ENCODE measurements around the gene NPR1. TPM values are rescaled to one million over a fixed set of nuclear protein-coding genes. Genes with fewer than 3 reads are reported as not detected.

NPR1 gene
- total RNA-seq, 3 donors from 2014 or later: 2.3 to 16.4 (median 6.0) TPM

DNA sequence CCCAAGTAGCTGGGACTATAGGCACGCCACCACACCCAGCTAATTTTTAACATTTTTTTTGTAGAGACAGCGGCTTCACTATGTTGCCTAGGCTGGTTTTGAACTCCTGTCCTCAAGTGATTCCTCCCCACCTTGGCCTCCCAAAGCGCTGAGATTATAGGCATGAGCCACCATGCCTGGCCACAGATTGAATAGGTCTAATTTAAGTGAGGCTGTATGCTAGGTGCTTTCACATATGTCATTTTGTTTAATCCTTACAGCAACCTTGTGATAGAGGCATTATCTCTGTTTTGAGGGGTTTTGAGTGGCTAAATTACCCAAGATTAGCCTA is 56.6 kb downstream of the NPR1 start:
- H3K4me1 ChIP-seq (ENCODE audit: low read depth): peaks cover 2% of the 10 kb centered on the region
- intact Hi-C loops (cut with DNase I, micrococcal nuclease): no loop called here
- no peaks in the 10 kb centered on the region for H3K36me3 ChIP-seq (ENCODE audit: low read depth)
- no peak for ATAC-seq
- no peak overlapping the region for H3K4me3 ChIP-seq
- no peaks in the 10 kb centered on the region for H3K9me3 ChIP-seq
- DNase-seq: no peak
- TF ChIP-seq, protein P1, sequence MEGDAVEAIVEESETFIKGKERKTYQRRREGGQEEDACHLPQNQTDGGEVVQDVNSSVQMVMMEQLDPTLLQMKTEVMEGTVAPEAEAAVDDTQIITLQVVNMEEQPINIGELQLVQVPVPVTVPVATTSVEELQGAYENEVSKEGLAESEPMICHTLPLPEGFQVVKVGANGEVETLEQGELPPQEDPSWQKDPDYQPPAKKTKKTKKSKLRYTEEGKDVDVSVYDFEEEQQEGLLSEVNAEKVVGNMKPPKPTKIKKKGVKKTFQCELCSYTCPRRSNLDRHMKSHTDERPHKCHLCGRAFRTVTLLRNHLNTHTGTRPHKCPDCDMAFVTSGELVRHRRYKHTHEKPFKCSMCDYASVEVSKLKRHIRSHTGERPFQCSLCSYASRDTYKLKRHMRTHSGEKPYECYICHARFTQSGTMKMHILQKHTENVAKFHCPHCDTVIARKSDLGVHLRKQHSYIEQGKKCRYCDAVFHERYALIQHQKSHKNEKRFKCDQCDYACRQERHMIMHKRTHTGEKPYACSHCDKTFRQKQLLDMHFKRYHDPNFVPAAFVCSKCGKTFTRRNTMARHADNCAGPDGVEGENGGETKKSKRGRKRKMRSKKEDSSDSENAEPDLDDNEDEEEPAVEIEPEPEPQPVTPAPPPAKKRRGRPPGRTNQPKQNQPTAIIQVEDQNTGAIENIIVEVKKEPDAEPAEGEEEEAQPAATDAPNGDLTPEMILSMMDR (IDR thresholded peaks at IDR 0.05): no peak

GRCh38 chr1:153741986-153742385 is 63.5 kb downstream of the NPR1 start:
- TF ChIP-seq, protein P1 (IDR thresholded peaks at IDR 0.05): no peak
- intact Hi-C loops (cut with DNase I, micrococcal nuclease): loop anchor here in 1 of 2 donors (10.0 kb wide), 1 partner anchor 227 kb away; no protein-coding TSS in a partner anchor
- ATAC-seq: no peak

GRCh38 chr1:153742411-153743142 is 64.1 kb downstream of the NPR1 start:
- Histone ChIP-seq H3K9me3 (no peaks in the 10 kb centered on the region), H3K4me3 (no peak overlapping the region), H3K36me3 (ENCODE audit: low read depth) (no peaks in the 10 kb centered on the region), H3K4me1 (ENCODE audit: low read depth) (no peaks in the 10 kb centered on the region)
- DNase-seq (no peak), ATAC-seq (peak; percentile 50)
- intact Hi-C loops (cut with DNase I, micrococcal nuclease): loop anchor here in 1 of 2 donors (10.0 kb wide), 1 partner anchor 228 kb away; no protein-coding TSS in a partner anchor
- TF ChIP-seq, protein P1 (IDR thresholded peaks at IDR 0.05): no peak

More at GRCh38 chr1:153741986-153742385, 63.5 kb downstream of the NPR1 start:
- no peak for DNase-seq
- Histone ChIP-seq H3K4me3 (no peak overlapping the region), H3K36me3 (ENCODE audit: low read depth) (no peaks in the 10 kb centered on the region), H3K9me3 (no peaks in the 10 kb centered on the region), H3K4me1 (ENCODE audit: low read depth) (no peaks in the 10 kb centered on the region)

Small RNAs within 50 kb of the gene (microRNA-seq; reads per million reads assigned to microRNA genes)
- not detected for gene MIR8083

Other genes with a start within 250 kb of the NPR1 start
- gene S100A7, start 218.0 kb upstream of the NPR1 start, total RNA-seq: not detected
- 1,000 to 10,000 TPM; 1,327 to 1,659 (median 1,382) TPM for gene S100A6, start 142.7 kb upstream of the NPR1 start, total RNA-seq
- not detected for gene S100A5, start 137.8 kb upstream of the NPR1 start, total RNA-seq
- 100 to 1,000 TPM in 2 of 3 donors, 10 to 100 TPM in 1; 28.9 to 176 (median 141) TPM for gene S100A4, start 132.9 kb upstream of the NPR1 start, total RNA-seq
- 1 to 10 TPM in 1 of 3 donors, under 1 TPM in 1, not detected in 1; 0.85 to 2.2 TPM for gene S100A3, start 129.4 kb upstream of the NPR1 start, total RNA-seq
- gene S100A2, start 112.8 kb upstream of the NPR1 start, total RNA-seq: 1 to 10 TPM in 2 of 3 donors, not detected in 1; 1.3 to 1.9 TPM
- 100 to 1,000 TPM in 2 of 3 donors, 10 to 100 TPM in 1; 79.9 to 156 (median 139) TPM for gene S100A16, start 65.6 kb upstream of the NPR1 start, total RNA-seq
- 100 to 1,000 TPM; 122 to 361 (median 325) TPM for gene S100A14, start 62.4 kb upstream of the NPR1 start, total RNA-seq
- 100 to 1,000 TPM in 1 of 3 donors, 10 to 100 TPM in 2; 42.3 to 102 (median 43.9) TPM for gene S100A13, start 51.2 kb upstream of the NPR1 start, total RNA-seq
- gene S100A1, start 50.3 kb upstream of the NPR1 start, total RNA-seq: 1 to 10 TPM in 2 of 3 donors, under 1 TPM in 1; 0.20 to 5.6 (median 2.4) TPM
- 10 to 100 TPM; 64.2 to 71.8 (median 71.6) TPM for gene CHTOP, start 44.6 kb upstream of the NPR1 start, total RNA-seq
- 10 to 100 TPM; 22.6 to 33.7 (median 25.4) TPM for gene SNAPIN, start 20.0 kb upstream of the NPR1 start, total RNA-seq
- gene ILF2, start 7.7 kb upstream of the NPR1 start, total RNA-seq: 100 to 1,000 TPM in 1 of 3 donors, 10 to 100 TPM in 2; 78.4 to 126 (median 81.3) TPM
- gene INTS3, start 49.4 kb downstream of the NPR1 start, total RNA-seq: 10 to 100 TPM; 30.6 to 52.3 (median 36.1) TPM
- gene SLC27A3, start 96.7 kb downstream of the NPR1 start, total RNA-seq: 10 to 100 TPM; 17.9 to 35.1 (median 22.9) TPM
- gene GATAD2B, start 244.3 kb downstream of the NPR1 start, total RNA-seq: 10 to 100 TPM; 34.4 to 64.8 (median 36.3) TPM